HK-2 (cell line): ENCODE measurements around the gene SLFN12.
A peak's percentile ranks its signal among the peaks of the same experiment; 100 is the strongest.
"Not testable (repeated sequence)": the region's sequence is repeated elsewhere in the genome, so short reads cannot be mapped to it uniquely, and the experiment has no call there.

ENCODE experiments used
- DNase-seq: peaks from one replicate; pipeline ENCODE4 v3.0.0-alpha.2; 2018; ENCODE audit not compliant: unreplicated experiment

SLFN12 gene

GRCh38 chr17:35432176-35433074 is at the start of gene SLFN12:
SLFN12 (minus strand) TSS chr17:35432500; CDS start chr17:35423028, 9,472 bp downstream.
- DNase-seq: peak; percentile 57

GRCh38 chr17:35479271-35479670 is 47.0 kb upstream of the SLFN12 start:
- DNase-seq: no peak

- DNase-seq: no peak
These were observed 44.9 kb upstream of the SLFN12 start for GRCh38 chr17:35477248-35477647.

GRCh38 chr17:35476283-35476820 is 44.1 kb upstream of the SLFN12 start:
- no peak for DNase-seq

- DNase-seq: no peak
These were observed 36.2 kb upstream of the SLFN12 start for GRCh38 chr17:35468475-35468874.

GRCh38 chr17:35467824-35468223 is 35.5 kb upstream of the SLFN12 start:
- no peak for DNase-seq

GRCh38 chr17:35460354-35460851 is 28.1 kb upstream of the SLFN12 start:
- peak; percentile 69 for DNase-seq

GRCh38 chr17:35454035-35454434 is 21.7 kb upstream of the SLFN12 start:
- DNase-seq: not testable (repeated sequence)

- no peak for DNase-seq
These were observed 20.9 kb upstream of the SLFN12 start for GRCh38 chr17:35453171-35453570.

GRCh38 chr17:35449371-35449931 is 17.2 kb upstream of the SLFN12 start:
- peak; percentile 46 for DNase-seq

GRCh38 chr17:35448899-35449227 is 16.6 kb upstream of the SLFN12 start:
- no peak for DNase-seq

- peak; percentile 93 for DNase-seq
These were observed 16.1 kb upstream of the SLFN12 start, which contains the start of gene SLFN13 for GRCh38 chr17:35448214-35448898. SLFN13 (minus strand) TSS chr17:35448766; CDS start chr17:35445680, 3,086 bp downstream.

GRCh38 chr17:35447499-35447898 is 15.2 kb upstream of the SLFN12 start:
- no peak for DNase-seq

- DNase-seq: no peak
These were observed 6.1 kb upstream of the SLFN12 start for GRCh38 chr17:35438433-35438832.

GRCh38 chr17:35433075-35433894 is 985 bp upstream of the SLFN12 start:
- DNase-seq: peak; percentile 82

GRCh38 chr17:35429702-35430101 is 2.6 kb downstream of the SLFN12 start:
- no peak for DNase-seq

- no peak for DNase-seq
These were observed 4.1 kb downstream of the SLFN12 start for GRCh38 chr17:35428229-35428628.

- DNase-seq: no peak
These were observed 8.5 kb downstream of the SLFN12 start for GRCh38 chr17:35423761-35424160.

GRCh38 chr17:35421069-35421468 is 11.2 kb downstream of the SLFN12 start:
- not testable (repeated sequence) for DNase-seq

- DNase-seq: no peak
These were observed 15.6 kb downstream of the SLFN12 start for GRCh38 chr17:35416659-35417058.

- not testable (repeated sequence) for DNase-seq
These were observed 17.6 kb downstream of the SLFN12 start for GRCh38 chr17:35414707-35415106.
